IPS-18a (cell line): ENCODE measurements around the gene RAPGEF4.
"Not testable (repeated sequence)": the region's sequence is repeated elsewhere in the genome, so short reads cannot be mapped to it uniquely, and the experiment has no call there.

Source experiments
- H3K27ac ChIP-seq: one replicate; pipeline ENCODE4 v1.5.1; 2013; ENCODE audit warnings: low read length
- H3K27me3 ChIP-seq: one replicate; pipeline ENCODE4 v1.6.1; 2013; ENCODE audit warnings: mild to moderate bottlenecking, low read length; ENCODE audit not compliant: control insufficient read depth, insufficient read depth
- H3K36me3 ChIP-seq: one replicate; pipeline ENCODE4 v1.6.1; 2013; ENCODE audit warnings: low read depth, low read length; ENCODE audit not compliant: control insufficient read depth
- H3K4me1 ChIP-seq: one replicate; pipeline ENCODE4 v1.6.1; 2013; ENCODE audit warnings: low read depth, low read length; ENCODE audit not compliant: control insufficient read depth
- H3K4me3 ChIP-seq: one replicate; pipeline ENCODE4 v1.5.1; 2013; ENCODE audit warnings: low read length
- H3K9ac ChIP-seq: one replicate; pipeline ENCODE4 v1.6.1; 2013; ENCODE audit warnings: mild to moderate bottlenecking, low read length, moderate library complexity
- H3K9me3 ChIP-seq: one replicate; pipeline ENCODE4 v1.6.1; 2013; ENCODE audit warnings: low read depth, low read length; ENCODE audit not compliant: control insufficient read depth

The RAPGEF4 gene

GRCh38 chr2:173093617-173094016, 358.0 kb downstream of the RAPGEF4 start:
- H3K4me3 ChIP-seq, H3K27me3 ChIP-seq, H3K27ac ChIP-seq, H3K4me1 ChIP-seq, H3K36me3 ChIP-seq, H3K9me3 ChIP-seq, H3K9ac ChIP-seq: not testable (repeated sequence)

- no peaks in the 10 kb centered on the region for H3K9me3 ChIP-seq
- H3K4me1 ChIP-seq, result no peaks in the 10 kb centered on the region
These were observed 359.1 kb downstream of the RAPGEF4 start for GRCh38 chr2:173094731-173095130.

GRCh38 chr2:173095356-173095755, 359.7 kb downstream of the RAPGEF4 start:
- no peak overlapping the region for H3K9ac ChIP-seq
- H3K27me3 ChIP-seq, result no peaks in the 10 kb centered on the region
- H3K4me1 ChIP-seq, result no peaks in the 10 kb centered on the region
- H3K4me3 ChIP-seq, result no peak overlapping the region
- no peaks in the 10 kb centered on the region for H3K9me3 ChIP-seq
- no peak overlapping the region for H3K27ac ChIP-seq
- no peaks in the 10 kb centered on the region for H3K36me3 ChIP-seq

More at GRCh38 chr2:173094731-173095130, 359.1 kb downstream of the RAPGEF4 start:
- no peaks in the 10 kb centered on the region for H3K27me3 ChIP-seq
- H3K36me3 ChIP-seq, result no peaks in the 10 kb centered on the region
- no peak overlapping the region for H3K9ac ChIP-seq
- no peak overlapping the region for H3K27ac ChIP-seq
- H3K4me3 ChIP-seq, result no peak overlapping the region

- Histone ChIP-seq H3K27me3 (no peaks in the 10 kb centered on the region), H3K27ac (no peak overlapping the region), H3K4me1 (peaks cover 3% of the 10 kb centered on the region), H3K9ac (no peak overlapping the region), H3K36me3 (no peaks in the 10 kb centered on the region), H3K9me3 (no peaks in the 10 kb centered on the region), H3K4me3 (no peak overlapping the region)
These were observed 363.6 kb downstream of the RAPGEF4 start for GRCh38 chr2:173099271-173099670.

- H3K4me3 ChIP-seq, result no peak overlapping the region
These were observed 364.2 kb downstream of the RAPGEF4 start for GRCh38 chr2:173099804-173100203.

GRCh38 chr2:173101687-173102086, 366.0 kb downstream of the RAPGEF4 start:
- H3K4me3 ChIP-seq, result no peak overlapping the region
- peaks cover 3% of the 10 kb centered on the region for H3K4me1 ChIP-seq
- H3K36me3 ChIP-seq, result no peaks in the 10 kb centered on the region
- no peak overlapping the region for H3K9ac ChIP-seq
- H3K9me3 ChIP-seq, result no peaks in the 10 kb centered on the region
- H3K27ac ChIP-seq, result no peak overlapping the region
- H3K27me3 ChIP-seq, result no peaks in the 10 kb centered on the region

More at GRCh38 chr2:173099804-173100203, 364.2 kb downstream of the RAPGEF4 start:
- no peak overlapping the region for H3K27ac ChIP-seq
- no peaks in the 10 kb centered on the region for H3K36me3 ChIP-seq
- no peaks in the 10 kb centered on the region for H3K27me3 ChIP-seq
- no peaks in the 10 kb centered on the region for H3K9me3 ChIP-seq
- peaks cover 3% of the 10 kb centered on the region for H3K4me1 ChIP-seq
- H3K9ac ChIP-seq, result no peak overlapping the region
